ENCODE measurements around the gene XYLT1. TPM values are rescaled to one million over a fixed set of nuclear protein-coding genes. Genes with fewer than 3 reads are reported as not detected.

Gene XYLT1
- total RNA-seq, 1 experiment from 2014 or later, result 12.5 TPM

DNA sequence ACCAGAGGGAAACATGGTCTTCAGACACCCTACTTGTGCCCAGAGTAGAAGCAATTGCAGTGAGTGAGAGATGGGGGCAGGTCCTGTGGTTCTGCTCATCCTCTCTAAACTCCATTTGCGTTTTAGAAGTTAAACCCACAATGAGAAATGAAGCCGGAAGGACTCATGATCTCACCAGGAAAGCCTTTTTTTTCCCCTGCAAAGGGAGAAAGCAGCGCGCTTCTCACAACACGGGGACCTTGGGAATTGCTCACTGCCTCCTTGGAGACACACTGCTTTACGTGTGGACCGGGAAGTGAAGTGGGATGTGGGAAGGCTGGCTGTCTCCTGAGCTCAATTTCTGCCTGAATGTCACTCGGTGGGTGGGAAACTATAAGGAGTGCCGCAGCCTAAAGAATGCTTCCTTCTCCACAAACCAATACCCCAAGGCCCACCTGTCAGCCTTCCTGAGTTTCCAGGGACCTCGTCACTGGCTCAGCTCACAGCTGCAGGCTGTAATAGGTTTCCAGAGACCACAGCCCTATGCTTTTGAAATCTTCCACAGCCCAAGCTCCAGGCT is 365.4 kb downstream of the XYLT1 start:
- CTCF ChIA-PET, result no interaction called here
- DNase-seq, result no peak
- H3K9me3 Mint-ChIP-seq (ENCODE audit: unreplicated experiment), result no peaks in the 10 kb centered on the region
- H3K27me3 Mint-ChIP-seq (ENCODE audit: insufficient read depth, unreplicated experiment), result no peaks in the 10 kb centered on the region
- no peak overlapping the region for H3K27ac Mint-ChIP-seq (ENCODE audit: unreplicated experiment)
- peaks cover 6% of the 10 kb centered on the region for H3K36me3 Mint-ChIP-seq (ENCODE audit: insufficient read depth, unreplicated experiment)
- H3K4me1 ChIP-seq, result no peaks in the 10 kb centered on the region
- no peaks in the 10 kb centered on the region for H3K9me3 ChIP-seq
- no peaks in the 10 kb centered on the region for H3K4me1 Mint-ChIP-seq (ENCODE audit: low read depth, unreplicated experiment)
- no peak for TF ChIP-seq CTCF (IDR thresholded peaks at IDR 0.05; ENCODE audit: insufficient read depth in 1 of 2, low read depth in 1 of 2, low read length in 1 of 2, severe bottlenecking in 1 of 2, unreplicated experiment in 1 of 2)
- intact Hi-C loops (cut with micrococcal nuclease; ENCODE audit: unreplicated experiment), result no loop called here
- no peaks in the 10 kb centered on the region for H3K36me3 ChIP-seq (ENCODE audit: control insufficient read depth, insufficient read depth, low read length)
- POLR2A ChIA-PET, result no interaction called here
- no peak overlapping the region for H3K4me3 Mint-ChIP-seq (ENCODE audit: unreplicated experiment)
- BruUV-seq (replicated peaks), result no TSS peak
- H3K4me3 ChIP-seq (ENCODE audit: low read depth, low read length), result no peak overlapping the region
- H3K27me3 ChIP-seq (replicated peaks; ENCODE audit: control insufficient read depth, insufficient read depth, low read length), result no peaks in the 10 kb centered on the region; the same call in 1 of the 2 replicates

DNA sequence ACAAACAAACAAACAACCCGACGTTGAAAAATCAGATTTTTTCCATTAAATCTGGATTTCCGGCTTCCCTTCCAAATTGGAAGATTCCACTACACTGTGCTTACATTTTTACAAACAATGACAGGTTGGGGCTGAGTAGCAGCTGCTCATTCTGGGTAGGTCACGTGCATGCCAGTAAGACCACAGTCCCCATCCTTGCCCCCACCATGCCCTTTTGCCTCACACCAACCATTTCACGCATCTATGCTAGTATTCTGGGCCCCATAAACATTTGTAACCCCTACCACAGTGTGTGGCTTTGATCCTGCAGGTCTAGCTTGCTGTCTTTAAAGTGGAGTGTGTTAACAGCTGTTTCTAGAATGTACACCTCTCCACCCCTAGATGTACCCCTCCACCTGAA is 366.1 kb downstream of the XYLT1 start:
- CTCF ChIA-PET, result no interaction called here
- Histone ChIP-seq H3K4me3 (ENCODE audit: low read depth, low read length) (no peak overlapping the region), H3K4me1 (no peaks in the 10 kb centered on the region), H3K27me3 (replicated peaks; ENCODE audit: control insufficient read depth, insufficient read depth, low read length) (no peaks in the 10 kb centered on the region; the same call in 1 of the 2 replicates), H3K9me3 (no peaks in the 10 kb centered on the region), H3K36me3 (ENCODE audit: control insufficient read depth, insufficient read depth, low read length) (no peaks in the 10 kb centered on the region)
- DNase-seq, result no peak
- Mint-ChIP-seq H3K27me3 (ENCODE audit: insufficient read depth, unreplicated experiment) (no peaks in the 10 kb centered on the region), H3K36me3 (ENCODE audit: insufficient read depth, unreplicated experiment) (peaks cover 6% of the 10 kb centered on the region), H3K27ac (ENCODE audit: unreplicated experiment) (no peak overlapping the region), H3K9me3 (ENCODE audit: unreplicated experiment) (no peaks in the 10 kb centered on the region), H3K4me3 (ENCODE audit: unreplicated experiment) (no peak overlapping the region), H3K4me1 (ENCODE audit: low read depth, unreplicated experiment) (no peaks in the 10 kb centered on the region)
- POLR2A ChIA-PET, result no interaction called here
- BruUV-seq (replicated peaks), result no TSS peak
- intact Hi-C loops (cut with micrococcal nuclease; ENCODE audit: unreplicated experiment), result no loop called here
- no peak for TF ChIP-seq CTCF (IDR thresholded peaks at IDR 0.05; ENCODE audit: insufficient read depth in 1 of 2, low read depth in 1 of 2, low read length in 1 of 2, severe bottlenecking in 1 of 2, unreplicated experiment in 1 of 2)

DNA sequence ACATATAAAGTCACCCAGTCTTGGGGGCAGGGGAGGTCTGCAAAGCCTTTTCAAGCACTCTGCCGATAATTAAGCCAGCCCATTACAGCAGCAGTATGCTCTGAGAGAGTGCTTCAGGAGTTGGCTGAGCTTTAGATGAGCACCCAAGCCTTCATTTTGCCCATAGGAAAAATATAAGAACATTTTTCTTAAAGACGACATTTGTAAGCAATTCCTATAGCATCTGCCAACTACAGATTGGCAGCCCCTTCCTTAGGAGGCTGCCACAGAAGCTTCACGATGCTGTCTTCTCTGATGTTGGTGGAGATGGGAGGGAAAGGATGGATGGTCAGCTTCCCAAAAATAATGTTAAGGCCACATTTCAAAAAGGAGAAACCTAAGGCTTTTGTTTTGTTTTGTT is 367.5 kb downstream of the XYLT1 start:
- no peak overlapping the region for H3K27ac Mint-ChIP-seq (ENCODE audit: unreplicated experiment)
- no peak for DNase-seq
- H3K4me1 Mint-ChIP-seq (ENCODE audit: low read depth, unreplicated experiment), result no peaks in the 10 kb centered on the region
- Histone ChIP-seq H3K36me3 (ENCODE audit: control insufficient read depth, insufficient read depth, low read length) (no peaks in the 10 kb centered on the region), H3K4me1 (no peaks in the 10 kb centered on the region), H3K9me3 (no peaks in the 10 kb centered on the region), H3K27me3 (replicated peaks; ENCODE audit: control insufficient read depth, insufficient read depth, low read length) (no peaks in the 10 kb centered on the region; the same call in 1 of the 2 replicates), H3K4me3 (ENCODE audit: low read depth, low read length) (no peak overlapping the region)
- CTCF ChIA-PET, result no interaction called here
- no TSS peak for BruUV-seq (replicated peaks)
- TF ChIP-seq CTCF (IDR thresholded peaks at IDR 0.05; ENCODE audit: insufficient read depth in 1 of 2, low read depth in 1 of 2, low read length in 1 of 2, severe bottlenecking in 1 of 2, unreplicated experiment in 1 of 2), result no peak
- intact Hi-C loops (cut with micrococcal nuclease; ENCODE audit: unreplicated experiment), result no loop called here
- H3K9me3 Mint-ChIP-seq (ENCODE audit: unreplicated experiment), result no peaks in the 10 kb centered on the region
- POLR2A ChIA-PET, result no interaction called here
- H3K4me3 Mint-ChIP-seq (ENCODE audit: unreplicated experiment), result no peak overlapping the region
- no peaks in the 10 kb centered on the region for H3K27me3 Mint-ChIP-seq (ENCODE audit: insufficient read depth, unreplicated experiment)
- H3K36me3 Mint-ChIP-seq (ENCODE audit: insufficient read depth, unreplicated experiment), result peaks cover 6% of the 10 kb centered on the region
